ENCODE measurements around the gene WDR20. TPM values are rescaled to one million over a fixed set of nuclear protein-coding genes. Genes with fewer than 3 reads are reported as not detected.
A peak's percentile ranks its signal among the peaks of the same experiment; 100 is the strongest.

WDR20 gene
- total and polyA plus RNA-seq, 7 donors, result 13.8 to 32.1 (median 21.0) TPM

- 91 to 94% methylated on average over 25 of the region's 25 CpGs for WGBS, 2 donors
- Histone ChIP-seq H3K27ac (no peak overlapping the region), H3K36me3 (peaks cover 0 to 16% (median 6%) of the 10 kb centered on the region in 4 donors), H3K4me3 (no peak overlapping the region), H3K9me3 (no peaks in the 10 kb centered on the region), H3K4me1 (peaks cover 0 to 25% (median 20%) of the 10 kb centered on the region in 4 donors), H3K27me3 (no peaks in the 10 kb centered on the region)
- intact Hi-C loops (cut with DNase I), result no loop called here
- DNase-seq, result no peak
- no peak for TF ChIP-seq POLR2AphosphoS5 (IDR thresholded peaks at IDR 0.05)
- no peak for TF ChIP-seq EP300 (IDR thresholded peaks at IDR 0.05)
- TF ChIP-seq CTCF (IDR thresholded peaks at IDR 0.05), result no peak
- TF ChIP-seq POLR2A (IDR thresholded peaks at IDR 0.05), result no peak
Measured at GRCh38 chr14:102213984-102214658, 74.4 kb downstream of the WDR20 start.

GRCh38 chr14:102215071-102215470 is 75.4 kb downstream of the WDR20 start:
- peak in 3 of 4 donors; percentile 37 to 56 (median 56) for TF ChIP-seq POLR2AphosphoS5 (IDR thresholded peaks at IDR 0.05)
- TF ChIP-seq POLR2A (IDR thresholded peaks at IDR 0.05), result no peak
- no peak for TF ChIP-seq EP300 (IDR thresholded peaks at IDR 0.05)
- no peak for TF ChIP-seq CTCF (IDR thresholded peaks at IDR 0.05)
- Histone ChIP-seq H3K4me3 (no peak overlapping the region), H3K9me3 (no peaks in the 10 kb centered on the region), H3K4me1 (peaks cover 0 to 25% (median 20%) of the 10 kb centered on the region in 4 donors), H3K36me3 (peaks cover 0 to 12% (median 0%) of the 10 kb centered on the region in 4 donors), H3K27me3 (no peaks in the 10 kb centered on the region), H3K27ac (peak overlapping the region; percentile 29 to 56 (median 30))
- peak; percentile 76 for DNase-seq
- WGBS, 2 donors, result 81 to 85% methylated on average over 12 of the region's 12 CpGs
- intact Hi-C loops (cut with DNase I), result loop anchor here (5.0 kb wide), 2 partner anchors 73 to 228 kb away; no protein-coding TSS in a partner anchor

GRCh38 chr14:102215576-102216250 is 76.0 kb downstream of the WDR20 start:
- Histone ChIP-seq H3K4me3 (no peak overlapping the region), H3K4me1 (peaks cover 0 to 25% (median 20%) of the 10 kb centered on the region in 4 donors), H3K9me3 (no peaks in the 10 kb centered on the region), H3K27ac (peak overlapping the region; percentile 29 to 56 (median 30)), H3K36me3 (peaks cover 0 to 12% (median 0%) of the 10 kb centered on the region in 4 donors), H3K27me3 (no peaks in the 10 kb centered on the region)
- 87 to 93% methylated on average over 20 of the region's 20 CpGs for WGBS, 2 donors
- no peak for DNase-seq
- TF ChIP-seq POLR2A (IDR thresholded peaks at IDR 0.05), result no peak
- TF ChIP-seq EP300 (IDR thresholded peaks at IDR 0.05), result no peak
- peak in 1 of 4 experiments; percentile 8 for TF ChIP-seq CTCF (IDR thresholded peaks at IDR 0.05)
- intact Hi-C loops (cut with DNase I), result loop anchor here (5.0 kb wide), 2 partner anchors 73 to 228 kb away; no protein-coding TSS in a partner anchor

GRCh38 chr14:102217399-102217798 is 77.7 kb downstream of the WDR20 start:
- no peak overlapping the region for H3K27ac ChIP-seq
- H3K4me1 ChIP-seq, result peaks cover 0 to 25% (median 20%) of the 10 kb centered on the region in 4 donors
- no peaks in the 10 kb centered on the region for H3K27me3 ChIP-seq
- no peak for DNase-seq
- peaks cover 0 to 20% (median 2%) of the 10 kb centered on the region in 4 donors for H3K36me3 ChIP-seq
- no peak overlapping the region for H3K4me3 ChIP-seq
- TF ChIP-seq POLR2A (IDR thresholded peaks at IDR 0.05) (no peak), POLR2AphosphoS5 (IDR thresholded peaks at IDR 0.05) (no peak), EP300 (IDR thresholded peaks at IDR 0.05) (no peak), CTCF (IDR thresholded peaks at IDR 0.05) (no peak)
- intact Hi-C loops (cut with DNase I), result loop anchor here (5.0 kb wide), 2 partner anchors 75 to 230 kb away; no protein-coding TSS in a partner anchor
- 96 to 98% methylated on average over 10 of the region's 10 CpGs for WGBS, 2 donors
- H3K9me3 ChIP-seq, result no peaks in the 10 kb centered on the region

Measured in sigmoid colon (tissue), 7 donors.